ENCODE results near the gene TSPY4.
"Not testable (repeated sequence)": the region's sequence is repeated elsewhere in the genome, so short reads cannot be mapped to it uniquely, and the experiment has no call there.

TSPY4 gene

GRCh38 chrY:9337164-9337563 is at the start of gene TSPY4:
TSPY4 (plus strand) TSS chrY:9337464; CDS start chrY:9337510, 46 bp downstream.
- not testable (repeated sequence) for DNase-seq (ENCODE audit: low read depth, low spot score)

- no peak for DNase-seq (ENCODE audit: low read depth, low spot score)
Measured at GRCh38 chrY:9320996-9321395, 16.3 kb upstream of the TSPY4 start.

- DNase-seq (ENCODE audit: low read depth, low spot score): not testable (repeated sequence)
Measured at GRCh38 chrY:9357497-9357896, 20.2 kb downstream of the TSPY4 start, which contains the start of gene TSPY8. TSPY8 (plus strand) TSS chrY:9357797; CDS start chrY:9357843, 46 bp downstream.
